ENCODE measurements around the gene GH2. TPM values are rescaled to one million over a fixed set of nuclear protein-coding genes. Genes with fewer than 3 reads are reported as not detected.
A peak's percentile ranks its signal among the peaks of the same experiment; 100 is the strongest.
"Not testable (repeated sequence)": the region's sequence is repeated elsewhere in the genome, so short reads cannot be mapped to it uniquely, and the experiment has no call there.

The GH2 gene
- total RNA-seq, 2 experiments from 2014 or later = not detected

DNA sequence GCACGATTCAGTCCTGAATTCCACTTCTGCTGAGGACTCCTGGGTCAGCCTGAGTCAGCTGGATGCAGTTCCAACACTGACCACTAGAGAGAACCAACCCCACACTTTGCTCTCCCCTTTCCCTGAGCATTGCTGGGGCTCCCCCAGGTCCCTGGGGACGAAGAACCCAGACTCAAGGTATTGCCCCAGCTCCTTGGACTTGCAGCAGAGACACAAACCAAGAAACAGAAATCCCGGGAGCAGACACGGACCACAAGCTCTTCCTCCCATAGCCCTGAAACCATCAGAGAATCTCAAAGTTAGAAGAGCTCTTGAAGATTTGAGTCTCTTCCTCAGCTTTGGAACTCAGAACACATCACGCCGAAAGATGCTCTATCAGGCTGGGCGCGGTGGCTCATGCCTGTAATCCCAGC lies 37.6 kb upstream of the GH2 start:
- no peaks in the 10 kb centered on the region for H3K9me3 Mint-ChIP-seq (ENCODE audit: low read depth)
- peaks cover 11% of the 10 kb centered on the region for H3K27me3 Mint-ChIP-seq
- DNase-seq (peak; percentile 81), ATAC-seq (peak; percentile 96)
- H3K27ac Mint-ChIP-seq = no peak overlapping the region
- H3K4me1 Mint-ChIP-seq = peaks cover 5% of the 10 kb centered on the region
- no peak overlapping the region for H3K4me3 Mint-ChIP-seq
- H3K36me3 Mint-ChIP-seq = no peaks in the 10 kb centered on the region
- CTCF ChIA-PET = interaction anchor here (0.7 to 5.6 kb wide), 43 partner anchors 9 to 430 kb away, joined by 3 to 94 read pairs (median 6); partner anchors contain the start of genes CD79B, CSHL1, ERN1 and ICAM2

DNA sequence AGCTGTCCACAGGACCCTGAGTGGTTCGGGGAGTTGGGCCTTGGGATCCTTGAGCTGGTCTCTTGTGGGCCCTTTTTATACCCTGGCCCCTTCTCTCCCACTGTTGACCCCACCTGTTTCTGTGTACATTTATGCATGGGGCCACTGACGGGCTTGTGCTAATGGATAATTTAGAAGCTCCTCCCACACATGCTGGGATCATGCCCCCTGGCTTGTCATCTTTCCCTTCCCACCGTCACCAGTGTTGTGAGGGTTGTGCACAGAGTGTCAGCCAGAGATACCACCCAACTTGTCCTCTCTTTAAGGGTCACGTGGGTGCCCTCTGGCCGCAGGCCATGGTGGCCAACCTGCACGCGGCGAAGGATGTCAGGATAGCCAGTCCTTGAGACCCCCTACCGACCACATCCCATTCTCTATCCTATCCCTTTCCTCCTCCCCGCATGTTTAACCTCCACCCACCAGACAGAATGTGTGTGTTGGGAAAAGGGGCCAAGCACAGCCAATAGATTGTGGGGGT lies 37.1 kb upstream of the GH2 start, which contains the start of gene GH1:
Gene GH1 (minus strand): TSS at position 51 of the 517 bp plus-strand sequence. CDS start 63 bp downstream, outside the sequence.
- H3K36me3 Mint-ChIP-seq; H3K9me3 Mint-ChIP-seq (ENCODE audit: low read depth); DNase-seq; H3K4me1 Mint-ChIP-seq; ATAC-seq; H3K4me3 Mint-ChIP-seq; H3K27ac Mint-ChIP-seq: not testable (repeated sequence)
- CTCF ChIA-PET = interaction anchor here (0.8 to 5.6 kb wide), 42 partner anchors 8 to 430 kb away, joined by 3 to 94 read pairs (median 6); partner anchors contain the start of genes CD79B, CSHL1, ERN1 and ICAM2
- peaks cover 11% of the 10 kb centered on the region for H3K27me3 Mint-ChIP-seq

DNA sequence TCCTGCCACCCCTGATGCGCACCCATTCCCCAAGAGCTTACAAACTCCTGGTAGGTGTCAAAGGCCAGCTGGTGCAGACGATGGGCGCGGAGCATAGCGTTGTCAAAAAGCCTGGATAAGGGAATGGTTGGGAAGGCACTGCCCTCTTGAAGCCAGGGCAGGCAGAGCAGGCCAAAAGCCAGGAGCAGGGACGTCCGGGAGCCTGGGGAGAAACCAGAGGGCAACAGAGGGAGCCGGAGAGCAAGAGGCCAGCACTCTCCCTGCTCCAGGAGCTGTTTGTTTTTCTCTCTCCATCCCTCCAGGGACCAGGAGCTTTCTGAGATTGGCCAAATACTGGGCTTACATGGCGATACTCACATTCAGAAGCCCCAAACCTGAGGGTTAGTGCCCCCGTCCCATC lies 36.6 kb upstream of the GH2 start:
- CTCF ChIA-PET = interaction anchor here (0.8 to 5.6 kb wide), 23 partner anchors 11 to 276 kb away, joined by 3 to 94 read pairs (median 10); partner anchors contain the start of genes ERN1, ICAM2 and PRR29
- no peaks in the 10 kb centered on the region for H3K36me3 Mint-ChIP-seq
- H3K4me3 Mint-ChIP-seq = no peak overlapping the region
- H3K27ac Mint-ChIP-seq = no peak overlapping the region
- no peaks in the 10 kb centered on the region for H3K9me3 Mint-ChIP-seq (ENCODE audit: low read depth)
- peaks cover 5% of the 10 kb centered on the region for H3K4me1 Mint-ChIP-seq
- H3K27me3 Mint-ChIP-seq = peaks cover 11% of the 10 kb centered on the region
- ATAC-seq (no peak), DNase-seq (no peak)

DNA sequence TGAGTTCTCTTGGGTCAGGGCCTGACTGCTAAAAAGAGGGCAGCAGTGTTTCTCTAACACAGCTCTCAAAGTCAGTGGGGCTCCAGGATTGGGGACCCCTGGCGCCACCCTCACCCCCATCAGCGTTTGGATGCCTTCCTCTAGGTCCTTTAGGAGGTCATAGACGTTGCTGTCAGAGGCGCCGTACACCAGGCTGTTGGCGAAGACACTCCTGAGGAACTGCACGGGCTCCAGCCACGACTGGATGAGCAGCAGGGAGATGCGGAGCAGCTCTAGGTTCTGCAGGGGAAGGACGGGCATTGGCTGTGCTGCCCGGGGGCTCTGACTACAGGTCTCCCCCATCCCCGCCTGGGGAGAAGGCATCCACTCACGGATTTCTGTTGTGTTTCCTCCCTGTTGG lies 35.9 kb upstream of the GH2 start:
- Mint-ChIP-seq H3K4me3 (no peak overlapping the region), H3K4me1 (peaks cover 5% of the 10 kb centered on the region), H3K36me3 (no peaks in the 10 kb centered on the region), H3K9me3 (ENCODE audit: low read depth) (no peaks in the 10 kb centered on the region), H3K27me3 (peaks cover 13% of the 10 kb centered on the region), H3K27ac (no peak overlapping the region)
- ATAC-seq (no peak), DNase-seq (no peak)
- CTCF ChIA-PET = interaction anchor here (1.2 to 5.6 kb wide), 12 partner anchors 14 to 228 kb away, joined by 3 to 94 read pairs (median 20); partner anchors contain the start of genes ERN1 and ICAM2

DNA sequence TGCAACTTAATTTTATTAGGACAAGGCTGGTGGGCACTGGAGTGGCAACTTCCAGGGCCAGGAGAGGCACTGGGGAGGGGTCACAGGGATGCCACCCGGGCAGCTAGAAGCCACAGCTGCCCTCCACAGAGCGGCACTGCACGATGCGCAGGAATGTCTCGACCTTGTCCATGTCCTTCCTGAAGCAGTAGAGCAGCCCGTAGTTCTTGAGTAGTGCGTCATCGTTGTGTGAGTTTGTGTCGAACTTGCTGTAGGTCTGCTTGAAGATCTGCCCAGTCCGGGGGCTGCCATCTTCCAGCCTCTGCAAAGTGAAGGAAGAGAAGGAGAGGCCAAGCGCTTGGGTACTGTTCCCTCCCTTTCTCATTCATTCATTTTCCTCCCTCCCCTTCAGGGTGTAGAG lies 35.5 kb upstream of the GH2 start:
- peaks cover 13% of the 10 kb centered on the region for H3K27me3 Mint-ChIP-seq
- H3K27ac Mint-ChIP-seq; H3K4me1 Mint-ChIP-seq; H3K36me3 Mint-ChIP-seq; H3K9me3 Mint-ChIP-seq (ENCODE audit: low read depth); DNase-seq; ATAC-seq; H3K4me3 Mint-ChIP-seq: not testable (repeated sequence)
- CTCF ChIA-PET = interaction anchor here (1.3 to 7.8 kb wide), 5 partner anchors 29 to 228 kb away, joined by 3 to 79 read pairs (median 68); partner anchors contain the start of gene ERN1

DNA sequence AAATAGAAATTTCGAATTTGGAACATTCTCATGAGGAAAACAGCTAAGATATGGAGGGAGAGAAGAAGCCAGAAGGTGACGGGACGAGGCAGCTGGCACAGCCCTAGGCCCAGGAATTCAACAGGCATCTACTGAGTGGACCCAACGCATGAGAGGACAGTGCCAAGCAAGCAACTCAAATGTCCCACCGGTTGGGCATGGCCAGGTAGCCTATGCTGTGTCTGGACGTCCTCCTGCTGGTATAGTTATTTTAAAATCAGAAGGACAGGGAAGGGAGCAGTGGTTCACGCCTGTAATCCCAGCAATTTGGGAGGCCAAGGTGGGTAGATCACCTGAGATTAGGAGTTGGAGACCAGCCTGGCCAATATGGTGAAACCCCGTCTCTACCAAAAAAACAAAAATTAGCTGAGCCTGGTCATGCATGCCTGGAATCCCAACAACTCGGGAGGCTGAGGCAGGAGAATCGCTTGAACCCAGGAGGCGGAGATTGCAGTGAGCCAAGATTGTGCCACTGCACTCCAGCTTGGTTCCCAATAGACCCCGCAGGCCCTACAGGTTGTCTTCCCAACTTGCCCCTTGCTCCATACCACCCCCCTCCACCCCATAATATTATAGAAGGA lies 34.9 kb upstream of the GH2 start:
- Mint-ChIP-seq H3K36me3 (no peaks in the 10 kb centered on the region), H3K27me3 (peaks cover 13% of the 10 kb centered on the region), H3K4me1 (peaks cover 5% of the 10 kb centered on the region), H3K9me3 (ENCODE audit: low read depth) (no peaks in the 10 kb centered on the region), H3K27ac (no peak overlapping the region), H3K4me3 (no peak overlapping the region)
- CTCF ChIA-PET = interaction anchor here (0.8 to 7.8 kb wide), 8 partner anchors 14 to 373 kb away, joined by 3 to 79 read pairs (median 3); partner anchors contain the start of gene ERN1
- no peak for DNase-seq
- no peak for ATAC-seq

DNA sequence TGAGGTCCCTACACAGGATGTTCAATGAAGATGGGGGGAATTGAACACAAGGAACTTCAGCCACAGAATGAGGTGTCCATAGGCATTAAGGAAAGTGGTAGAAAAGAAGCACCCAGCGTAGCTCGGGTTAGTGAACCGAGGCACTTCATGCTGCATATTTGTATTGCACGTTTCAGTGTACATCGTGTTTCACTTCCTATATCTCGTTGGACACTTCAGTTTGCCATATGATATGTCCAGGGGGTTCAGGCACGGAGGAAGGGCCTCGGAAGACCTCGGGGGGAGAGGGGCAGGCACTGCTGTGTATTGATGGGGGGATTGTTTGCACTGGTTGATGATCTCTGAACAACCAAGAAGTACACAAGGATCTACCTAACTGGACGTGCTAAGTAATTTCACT lies 34.0 kb upstream of the GH2 start:
- H3K27me3 Mint-ChIP-seq = peaks cover 13% of the 10 kb centered on the region
- not testable (repeated sequence) for H3K4me3 Mint-ChIP-seq; H3K27ac Mint-ChIP-seq; H3K4me1 Mint-ChIP-seq; DNase-seq; H3K9me3 Mint-ChIP-seq (ENCODE audit: low read depth); H3K36me3 Mint-ChIP-seq; ATAC-seq
- CTCF ChIA-PET = interaction anchor here (1.0 to 7.8 kb wide), 7 partner anchors 12 to 374 kb away, joined by 3 to 77 read pairs (median 4); no protein-coding TSS in a partner anchor

DNA sequence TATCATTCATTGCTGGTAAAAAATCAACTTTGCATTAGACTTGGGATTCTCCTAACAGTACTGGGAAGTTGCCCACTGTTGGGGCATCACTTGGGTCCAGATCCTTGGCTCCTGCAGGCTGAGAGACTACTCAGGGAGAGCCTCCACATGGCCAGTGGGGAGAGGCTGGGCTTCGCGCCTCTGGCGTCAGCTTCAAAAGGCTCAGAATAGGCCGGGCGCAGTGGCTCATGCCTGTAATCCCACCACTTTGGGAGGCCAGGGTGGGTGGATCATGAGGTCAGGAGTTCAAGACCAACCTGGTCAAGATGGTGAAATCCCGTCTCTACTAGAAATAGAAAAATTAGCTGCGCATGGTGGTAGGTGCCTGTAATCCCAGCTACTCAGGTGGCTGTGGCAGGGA lies 32.7 kb upstream of the GH2 start:
- H3K4me1 Mint-ChIP-seq = peaks cover 5% of the 10 kb centered on the region
- H3K27ac Mint-ChIP-seq = no peak overlapping the region
- H3K36me3 Mint-ChIP-seq = no peaks in the 10 kb centered on the region
- DNase-seq (no peak), ATAC-seq (no peak)
- no peaks in the 10 kb centered on the region for H3K9me3 Mint-ChIP-seq (ENCODE audit: low read depth)
- CTCF ChIA-PET = interaction anchor here (1.5 to 7.8 kb wide), 3 partner anchors 11 to 217 kb away, joined by 4 to 68 read pairs (median 49); partner anchors contain the start of gene ERN1
- peaks cover 14% of the 10 kb centered on the region for H3K27me3 Mint-ChIP-seq
- H3K4me3 Mint-ChIP-seq = no peak overlapping the region

DNA sequence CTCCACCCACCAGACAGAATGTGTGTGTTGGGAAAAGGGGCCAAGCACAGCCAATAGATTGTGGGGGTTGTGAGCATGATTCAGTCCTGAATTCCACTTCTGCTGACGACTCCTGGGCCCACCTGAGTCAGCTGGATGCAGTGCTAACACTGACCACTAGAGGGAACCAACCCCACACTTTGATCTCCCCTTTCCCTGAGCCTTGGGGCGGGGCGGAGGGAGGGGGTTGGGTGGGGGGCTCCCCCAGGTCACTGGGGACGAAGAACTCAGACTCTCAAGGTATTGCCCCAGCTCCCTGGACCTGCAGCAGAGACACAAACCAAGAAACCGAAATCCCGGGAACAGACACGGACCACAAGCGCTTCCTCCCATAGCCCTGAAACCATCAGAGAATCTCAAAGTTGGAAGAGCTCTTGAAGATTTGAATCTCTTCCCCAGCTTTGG lies 29.9 kb upstream of the GH2 start:
- no peaks in the 10 kb centered on the region for H3K4me1 Mint-ChIP-seq
- CTCF ChIA-PET = interaction anchor here (0.6 to 7.8 kb wide), 24 partner anchors 9 to 370 kb away, joined by 3 to 68 read pairs (median 6); partner anchors contain the start of genes ERN1 and ICAM2
- ATAC-seq (peak; percentile 65), DNase-seq (peak; percentile 73)
- no peak overlapping the region for H3K27ac Mint-ChIP-seq
- peaks cover 33% of the 10 kb centered on the region for H3K27me3 Mint-ChIP-seq
- no peaks in the 10 kb centered on the region for H3K36me3 Mint-ChIP-seq
- H3K4me3 Mint-ChIP-seq = no peak overlapping the region
- no peaks in the 10 kb centered on the region for H3K9me3 Mint-ChIP-seq (ENCODE audit: low read depth)

DNA sequence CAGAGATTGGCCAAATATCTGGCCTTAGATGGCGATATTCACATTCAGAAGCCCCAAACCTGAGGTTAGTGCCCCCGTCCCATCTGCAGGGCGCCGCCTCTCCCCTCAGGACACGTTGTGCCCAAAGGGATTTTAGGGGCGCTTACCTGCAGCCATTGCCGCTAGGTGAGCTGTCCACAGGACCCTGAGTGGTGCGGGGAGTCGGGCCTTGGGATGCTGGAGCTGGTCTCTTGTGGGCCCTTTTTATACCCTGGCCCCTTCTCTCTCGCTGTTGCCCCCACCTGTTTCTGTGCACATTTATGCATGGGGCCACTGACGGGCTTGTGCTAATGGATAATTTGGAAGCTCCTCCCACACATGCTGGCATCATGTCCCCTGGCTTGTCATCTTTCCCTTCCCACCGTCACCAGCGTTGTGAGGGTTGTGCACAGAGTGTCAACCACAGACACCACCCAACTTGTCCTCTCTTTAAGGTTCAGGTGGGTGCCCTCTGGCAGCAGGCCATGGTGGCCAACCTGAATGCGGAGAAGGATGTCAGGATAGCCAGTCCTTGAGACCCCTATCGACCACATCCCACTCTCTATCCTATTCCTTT lies 29.4 kb upstream of the GH2 start, which contains the start of gene CSHL1:
Gene CSHL1 (minus strand): TSS at position 218 of the 595 bp plus-strand sequence. CDS start 62 bp downstream, at position 156.
- ATAC-seq (no peak), DNase-seq (no peak)
- H3K27me3 Mint-ChIP-seq = peaks cover 35% of the 10 kb centered on the region
- no peak within 1 kb of the TSS for H3K4me3 Mint-ChIP-seq
- H3K27ac Mint-ChIP-seq = no peak within 1 kb of the TSS
- CTCF ChIA-PET = interaction anchor here (0.6 to 7.8 kb wide), 22 partner anchors 8 to 371 kb away, joined by 3 to 68 read pairs (median 5); partner anchors contain the start of genes ERN1 and ICAM2
- H3K36me3 Mint-ChIP-seq = no peaks in the 10 kb centered on the region
- H3K4me1 Mint-ChIP-seq = no peaks in the 10 kb centered on the region
- no peaks in the 10 kb centered on the region for H3K9me3 Mint-ChIP-seq (ENCODE audit: low read depth)

DNA sequence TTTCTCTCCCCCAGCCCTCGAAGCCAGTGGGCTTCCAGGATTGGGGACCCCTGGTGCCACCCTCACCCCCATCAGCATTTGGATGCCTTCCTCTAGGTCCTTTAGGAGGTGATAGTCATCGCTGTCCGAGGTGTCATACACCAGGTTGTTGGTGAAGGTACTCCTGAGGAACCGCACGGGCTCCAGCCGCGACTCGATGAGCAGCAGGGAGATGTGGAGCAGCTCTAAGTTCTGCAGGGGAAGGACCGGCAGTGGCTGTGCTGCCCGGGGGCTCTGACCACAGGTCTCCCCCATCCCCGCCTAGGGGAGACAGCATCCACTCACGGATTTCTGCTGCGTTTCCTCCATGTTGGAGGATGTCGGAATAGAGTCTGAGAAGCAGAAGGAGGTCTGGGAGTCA lies 28.4 kb upstream of the GH2 start:
- Mint-ChIP-seq H3K27ac (no peak overlapping the region), H3K27me3 (peaks cover 36% of the 10 kb centered on the region), H3K4me3 (no peak overlapping the region), H3K36me3 (no peaks in the 10 kb centered on the region), H3K9me3 (ENCODE audit: low read depth) (no peaks in the 10 kb centered on the region), H3K4me1 (no peaks in the 10 kb centered on the region)
- CTCF ChIA-PET = interaction anchor here (0.6 to 7.8 kb wide), 10 partner anchors 10 to 222 kb away, joined by 3 to 68 read pairs (median 12); partner anchors contain the start of gene ERN1
- DNase-seq (no peak), ATAC-seq (no peak)

DNA sequence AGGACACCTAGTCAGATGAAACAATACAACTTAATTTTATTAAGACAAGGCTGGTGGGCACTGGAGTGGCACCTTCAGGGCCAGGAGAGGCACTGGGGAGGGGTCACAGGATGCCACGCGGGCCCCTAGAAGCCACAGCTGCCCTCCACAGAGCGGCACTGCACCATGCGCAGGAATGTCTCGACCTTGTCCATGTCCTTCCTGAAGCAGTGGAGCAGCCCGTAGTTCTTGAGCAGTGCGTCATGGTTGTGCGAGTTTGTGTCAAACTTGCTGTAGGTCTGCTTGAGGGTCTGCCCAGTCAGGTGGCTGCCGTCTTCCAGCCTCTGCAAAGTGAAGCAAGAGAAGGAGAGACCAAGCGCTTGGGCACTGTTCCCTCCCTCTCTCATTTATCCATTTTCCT lies 27.8 kb upstream of the GH2 start:
- not testable (repeated sequence) for H3K4me1 Mint-ChIP-seq; DNase-seq; ATAC-seq; H3K27ac Mint-ChIP-seq; H3K36me3 Mint-ChIP-seq; H3K9me3 Mint-ChIP-seq (ENCODE audit: low read depth); H3K4me3 Mint-ChIP-seq
- H3K27me3 Mint-ChIP-seq = peaks cover 37% of the 10 kb centered on the region
- CTCF ChIA-PET = interaction anchor here (7.8 kb wide), 1 partner anchor 117 kb away, joined by 68 read pairs; no protein-coding TSS in a partner anchor

Data from activated CD8-positive, alpha-beta memory T cell treated with anti-CD3 and anti-CD28 coated beads, Interleukin-2, amount 10 ng/mL, durations not matched to agents 7 days and 5 days (primary cell).